H9 (cell line): ENCODE results near the gene NKX1-1. TPM values are rescaled to one million over a fixed set of nuclear protein-coding genes. Genes with fewer than 3 reads are reported as not detected.

Experiments used
- DNase-seq: peaks from one replicate; pipeline ENCODE4 v3.0.0-alpha.2; 2017
- H2AFZ ChIP-seq: one replicate; pipeline ENCODE4 v1.6.1; 2013; ENCODE audit warnings: mild to moderate bottlenecking, low read length, control low read depth, moderate library complexity
- H2AK5ac ChIP-seq: 2 replicates; pipeline ENCODE4 v1.6.1; 2013; ENCODE audit warnings: low read length, control low read depth, mixed read lengths; ENCODE audit not compliant: insufficient read length
- H2BK120ac ChIP-seq: one replicate; pipeline ENCODE4 v1.6.1; 2013; ENCODE audit warnings: low read depth, mild to moderate bottlenecking, low read length, control low read depth, inconsistent platforms; ENCODE audit not compliant: poor library complexity, severe bottlenecking
- H2BK12ac ChIP-seq: 2 replicates; pipeline ENCODE4 v1.6.1; 2013; ENCODE audit warnings: low read length, control low read depth, mixed read lengths, low read depth; ENCODE audit not compliant: insufficient read length
- H2BK15ac ChIP-seq: 2 replicates; pipeline ENCODE4 v1.6.1; 2013; ENCODE audit warnings: low read depth, low read length, control low read depth
- H2BK20ac ChIP-seq: one replicate; pipeline ENCODE4 v1.6.1; 2013; ENCODE audit warnings: low read depth, mild to moderate bottlenecking, low read length, control low read depth, inconsistent platforms; ENCODE audit not compliant: poor library complexity, severe bottlenecking
- H2BK5ac ChIP-seq: 2 replicates; pipeline ENCODE4 v1.6.1; 2013; ENCODE audit warnings: low read length, control low read depth, mixed read lengths; ENCODE audit not compliant: insufficient read length
- H3K14ac ChIP-seq: 2 replicates; pipeline ENCODE4 v1.6.1; 2013; ENCODE audit warnings: low read length, control low read depth; ENCODE audit not compliant: insufficient read depth
- H3K18ac ChIP-seq: 2 replicates; pipeline ENCODE4 v1.6.1; 2013; ENCODE audit warnings: low read depth, mild to moderate bottlenecking, mixed read lengths, low read length, control low read depth; ENCODE audit not compliant: insufficient read length
- H3K23ac ChIP-seq: 2 replicates; pipeline ENCODE4 v1.6.1; 2013; ENCODE audit warnings: low read length, control low read depth, mixed read lengths, low read depth; ENCODE audit not compliant: insufficient read length
- H3K23me2 ChIP-seq: 2 replicates; pipeline ENCODE4 v1.6.1; 2013; ENCODE audit warnings: low read depth, mild to moderate bottlenecking, mixed read lengths, low read length, control low read depth; ENCODE audit not compliant: insufficient read length, poor library complexity, severe bottlenecking
- H3K27ac ChIP-seq: 2 replicates; pipeline ENCODE4 v1.5.1; 2013; ENCODE audit warnings: low read length, control low read depth, mixed read lengths, low read depth; ENCODE audit not compliant: insufficient read length
- H3K27me3 ChIP-seq: 2 replicates; pipeline ENCODE4 v1.6.1; 2013; ENCODE audit warnings: low read length, control low read depth, inconsistent platforms; ENCODE audit not compliant: insufficient read depth
- H3K4ac ChIP-seq: 2 replicates; pipeline ENCODE4 v1.6.1; 2013; ENCODE audit warnings: low read depth, mild to moderate bottlenecking, control low read depth, inconsistent platforms, low read length, moderate library complexity
- H3K4me1 ChIP-seq: 2 replicates; pipeline ENCODE4 v1.6.1; 2013; ENCODE audit warnings: low read length, control low read depth, inconsistent platforms; ENCODE audit not compliant: insufficient read depth
- H3K4me2 ChIP-seq: 2 replicates; pipeline ENCODE4 v1.6.1; 2013; ENCODE audit warnings: low read length, control low read depth, mixed read lengths; ENCODE audit not compliant: insufficient read length, insufficient read depth
- H3K56ac ChIP-seq: 2 replicates; pipeline ENCODE4 v1.6.1; 2013; ENCODE audit warnings: low read depth, mild to moderate bottlenecking, mixed read lengths, low read length, control low read depth; ENCODE audit not compliant: insufficient read length
- H3K79me1 ChIP-seq: 2 replicates; pipeline ENCODE4 v1.6.1; 2013; ENCODE audit warnings: low read depth, mild to moderate bottlenecking, moderate library complexity, low read length, control low read depth, inconsistent platforms; ENCODE audit not compliant: insufficient read depth, poor library complexity, severe bottlenecking
- H3K79me2 ChIP-seq: 2 replicates; pipeline ENCODE4 v1.6.1; 2013; ENCODE audit warnings: low read length, control low read depth, inconsistent platforms; ENCODE audit not compliant: insufficient read depth
- H3K9ac ChIP-seq: 2 replicates; pipeline ENCODE4 v1.6.1; 2013; ENCODE audit warnings: low read length, control low read depth, mixed read lengths; ENCODE audit not compliant: insufficient read length; ENCODE audit errors: extremely low read depth
- H3K9me3 ChIP-seq: one replicate; pipeline ENCODE4 v1.6.1; 2013; ENCODE audit warnings: low read depth, low read length, inconsistent platforms; ENCODE audit not compliant: control insufficient read depth
- H3T11ph ChIP-seq: one replicate; pipeline ENCODE4 v1.6.1; 2013; ENCODE audit warnings: mild to moderate bottlenecking, low read length, control low read depth, inconsistent platforms
- H4K20me1 ChIP-seq: one replicate; pipeline ENCODE4 v1.6.1; 2013; ENCODE audit not compliant: control insufficient read depth, insufficient read length, insufficient read depth
- H4K5ac ChIP-seq: 2 replicates; pipeline ENCODE4 v1.6.1; 2013; ENCODE audit warnings: low read depth, mild to moderate bottlenecking, mixed read lengths, low read length, control low read depth; ENCODE audit not compliant: insufficient read length
- H4K8ac ChIP-seq: replicated peaks from 2 replicates; pipeline ENCODE4 v1.6.1; 2013; ENCODE audit warnings: low read length, control low read depth, mixed read lengths, low read depth; ENCODE audit not compliant: insufficient read length
- H4K91ac ChIP-seq: 2 replicates; pipeline ENCODE4 v1.6.1; 2013; ENCODE audit warnings: low read depth, mild to moderate bottlenecking, moderate library complexity, mixed read lengths, low read length, control low read depth; ENCODE audit not compliant: insufficient read length
- H3K27ac Mint-ChIP-seq, 3 experiments: 2 replicates in 2 of 3; 3 replicates in 1 of 3; pipeline ENCODE4 v1.8.0; 2020 to 2021; ENCODE audit warnings: mixed read lengths in 3 of 3, mild to moderate bottlenecking in 1 of 3, moderate library complexity in 1 of 3
- H3K27me3 Mint-ChIP-seq: 2 replicates; pipeline ENCODE4 v1.8.0; 2021; ENCODE audit warnings: low read depth, mild to moderate bottlenecking, moderate library complexity, mixed read lengths
- H3K36me3 Mint-ChIP-seq, 3 experiments: 2 replicates in 2 of 3; 3 replicates in 1 of 3; pipeline ENCODE4 v1.8.0; 2020 to 2021; ENCODE audit warnings: low read depth in 3 of 3, mixed read lengths in 3 of 3; ENCODE audit not compliant: insufficient read depth in 1 of 3
- H3K4me1 Mint-ChIP-seq, 2 experiments: 2 replicates each; pipeline ENCODE4 v1.8.0; 2020; ENCODE audit warnings: mixed read lengths in 2 of 2
- H3K4me3 Mint-ChIP-seq, 2 experiments: 2 replicates in 1 of 2; 3 replicates in 1 of 2; pipeline ENCODE4 v1.8.0; 2020 to 2021; ENCODE audit warnings: mild to moderate bottlenecking in 2 of 2, mixed read lengths in 2 of 2, moderate library complexity in 1 of 2
- H3K9me3 Mint-ChIP-seq, 2 experiments: 2 replicates in 1 of 2; 3 replicates in 1 of 2; pipeline ENCODE4 v1.8.0; 2020; ENCODE audit warnings: mild to moderate bottlenecking in 2 of 2, mixed read lengths in 2 of 2, moderate library complexity in 1 of 2
- CTCF ChIP-seq: fragments of 200-600 bp; sonication (generic); conservative IDR thresholded peaks from 3 replicates; pipeline ENCODE4 v1.8.0; 2021; ENCODE audit warnings: antibody characterized with exemption, mild to moderate bottlenecking
- WGBS: extraction: QIAGEN DNeasy Blood & Tissue Kit; methylation state at CpG from one replicate; pipeline ENCODE4 v1.1.7; 2013; ENCODE audit warnings: missing lambda C conversion rate, low lambda C conversion rate, mixed read lengths; ENCODE audit not compliant: insufficient read length; ENCODE audit errors: extremely low coverage; 5-methylcytosine and 5-hydroxymethylcytosine counted together
- total RNA-seq: library from RNA; stranded (reverse); gene quantifications from 2 replicates; pipeline ENCODE4 v1.2.1, GENCODE V29; 2021

Gene NKX1-1
- total RNA-seq, 1 experiment from 2014 or later = not detected

- Histone ChIP-seq H3K4ac (no peak overlapping the region), H3K79me1 (no peaks in the 10 kb centered on the region), H3K9ac (no peak overlapping the region), H2BK15ac (no peak overlapping the region), H3K79me2 (no peaks in the 10 kb centered on the region), H3K23ac (no peak overlapping the region), H2BK5ac (no peak overlapping the region), H2BK120ac (no peak overlapping the region), H2AFZ (no peak overlapping the region), H3K23me2 (no peaks in the 10 kb centered on the region), H2AK5ac (no peak overlapping the region), H4K20me1 (peaks cover 3% of the 10 kb centered on the region), H4K5ac (no peak overlapping the region), H3K18ac (no peak overlapping the region), H2BK20ac (no peak overlapping the region), H3T11ph (no peak overlapping the region), H3K27me3 (peaks cover 44% of the 10 kb centered on the region), H4K8ac (no peak overlapping the region), H3K4me2 (no peak overlapping the region), H3K14ac (no peak overlapping the region), H3K4me1 (no peaks in the 10 kb centered on the region), H3K56ac (no peak overlapping the region), H2BK12ac (no peak overlapping the region), H3K27ac (no peak overlapping the region), H3K9me3 (peaks cover 6% of the 10 kb centered on the region), H4K91ac (no peak overlapping the region)
- Mint-ChIP-seq H3K9me3 (peaks cover 19 to 37% of the 10 kb centered on the region in 2 experiments), H3K27ac (no peak overlapping the region), H3K4me1 (0 out of 4 replicates have a peak, but pooled peaks cover 0 to 5% of the 10 kb centered on the region in 2 experiments), H3K4me3 (no peak overlapping the region), H3K36me3 (peaks cover 12 to 21% (median 13%) of the 10 kb centered on the region in 3 experiments), H3K27me3 (peaks cover 49% of the 10 kb centered on the region)
- no peak for DNase-seq
- no peak for TF ChIP-seq CTCF
- WGBS = no CpG with 5 or more reads among the region's 11 CpGs
These were observed 5.9 kb downstream of the NKX1-1 start for GRCh38 chr4:1400191-1400805.
